Transverse colon (tissue), 4 donors: ENCODE measurements around the gene ACTN1. TPM values are rescaled to one million over a fixed set of nuclear protein-coding genes. Genes with fewer than 3 reads are reported as not detected.

Experiments used
- DNase-seq: peaks from one replicate; pipeline ENCODE4 v3.0.0-alpha.2; 2019
- H3K27ac ChIP-seq, 4 donors: fragments of 200-600 bp; sonication (generic); 2 replicates each; pipeline ENCODE4 v1.5.1; 2016 to 2018; ENCODE audit warnings: inconsistent platforms in 4 of 4
- H3K27me3 ChIP-seq: fragments of 200-600 bp; sonication (generic); 2 replicates; pipeline ENCODE4 v1.5.1; 2017; ENCODE audit warnings: inconsistent platforms
- H3K36me3 ChIP-seq, 4 donors: fragments of 200-600 bp; sonication (generic); 2 replicates each; pipeline ENCODE4 v1.5.1; 2017 to 2019; ENCODE audit warnings: inconsistent platforms in 4 of 4
- H3K4me1 ChIP-seq, 4 donors: fragments of 200-600 bp; sonication (generic); 2 replicates each; pipeline ENCODE4 v1.5.1; 2017 to 2020; ENCODE audit warnings: inconsistent platforms in 4 of 4
- H3K4me3 ChIP-seq, 4 donors: fragments of 200-600 bp; sonication (generic); 1 replicate in 1 of 4; 2 replicates in 3 of 4; pipeline versions ENCODE4 v1.5.1 to v1.6.1; 2017 to 2019; ENCODE audit warnings: inconsistent platforms in 4 of 4
- H3K9me3 ChIP-seq, 2 donors: fragments of 200-600 bp; sonication (generic); 2 replicates each; pipeline ENCODE4 v1.5.1; 2017 to 2019; ENCODE audit warnings: inconsistent platforms in 2 of 2
- EP300 ChIP-seq: sonication (generic); formaldehyde crosslinking; IDR thresholded peaks from one replicate; pipeline ENCODE4 v1.6.1; 2017; ENCODE audit warnings: antibody characterized with exemption, low read depth
- POLR2A ChIP-seq: fragments of 450-650 bp; IDR thresholded peaks from one replicate; pipeline ENCODE4 v1.6.1; 2016; ENCODE audit warnings: antibody characterized with exemption, mild to moderate bottlenecking, moderate library complexity
- POLR2AphosphoS5 ChIP-seq, 3 donors: sonication (generic); formaldehyde crosslinking; IDR thresholded peaks; one replicate each; pipeline ENCODE4 v1.6.1; 2016; ENCODE audit warnings: antibody characterized with exemption in 3 of 3
- WGBS, 2 donors: methylation state at CpG; one replicate each; pipeline ENCODE4 v1.1.5; 2018; ENCODE audit warnings: low coverage in 1 of 2; 5-methylcytosine and 5-hydroxymethylcytosine counted together
- in situ Hi-C, 4 donors: fragments of 200-750 bp; cut with MboI; loops; one replicate each; pipeline versions ENCODE4 v1.15.0 to v1.15.1; 2017; ENCODE audit warnings: low sequenced_read_pairs in 3 of 4, low pct_ligation_motif_present in 1 of 4, low pct_unique_long_range_greater_than_20kb in 1 of 4
- intact Hi-C: fragments of 100-400 bp; cut with DNase I; formaldehyde crosslinking; loops from one replicate; pipeline ENCODE4 v1.15.1; 2023; ENCODE audit warnings: low total_unique reads
- total RNA-seq, 4 donors: library from RNA; depleted of rRNA; stranded (reverse); fragments of >200 nt; gene quantifications; one replicate each; pipeline ENCODE4 v1.1.0, GENCODE V29; 2016
- TF ChIP-seq, protein P1 (sequence below), 5 experiments: fragments of 200-600 bp in 3 of 5; fragments of 450-650 bp in 2 of 5; sonication (generic) in 3 of 5; IDR thresholded peaks; 1 replicate in 2 of 5; 2 replicates in 3 of 5; pipeline ENCODE4 v1.5.1; 2016 to 2017; ENCODE audit warnings: antibody characterized with exemption in 5 of 5, inconsistent platforms in 3 of 5, mild to moderate bottlenecking in 2 of 5, moderate library complexity in 1 of 5

ACTN1 gene
- total RNA-seq, 4 donors from 2014 or later: 127 to 403 (median 197) TPM

DNA sequence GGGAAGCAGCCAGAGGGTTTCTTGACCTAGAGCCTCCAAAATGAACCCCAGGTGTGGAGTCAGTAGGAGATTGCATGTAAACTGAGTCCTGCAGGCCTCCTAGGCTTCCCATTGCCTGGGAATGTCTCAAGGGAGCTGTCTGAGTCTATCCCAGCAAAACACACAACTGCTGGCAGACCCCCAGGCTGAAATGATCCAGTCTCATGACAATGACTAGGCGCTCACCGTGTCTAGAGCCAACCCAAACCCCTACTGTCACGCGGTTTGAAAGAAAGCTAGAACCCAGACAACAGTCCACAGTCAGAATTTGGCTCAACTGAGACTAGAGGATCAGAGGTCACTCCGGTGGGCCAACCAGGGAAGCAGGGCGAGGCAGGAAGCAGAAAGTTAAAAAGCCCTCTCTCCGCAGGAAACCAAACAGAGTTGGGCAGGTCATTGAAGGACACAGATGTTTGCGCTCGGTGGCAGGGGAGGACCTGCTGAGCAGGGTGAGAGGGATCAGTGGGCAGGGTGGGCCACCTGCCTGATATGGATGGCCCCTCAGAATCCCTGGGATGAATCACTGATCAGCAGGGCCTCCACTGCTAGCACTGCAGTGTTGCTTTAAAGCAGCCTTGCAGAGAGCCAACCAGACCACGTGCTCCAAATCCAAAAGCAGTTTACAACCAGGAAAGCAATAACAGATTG lies 23.8 kb downstream of the ACTN1 start:
- TF ChIP-seq POLR2A: peak; percentile 18
- TF ChIP-seq POLR2AphosphoS5 (IDR thresholded peaks at IDR 0.05): peak in 1 of 3 donors; percentile 13
- TF ChIP-seq, protein P1, sequence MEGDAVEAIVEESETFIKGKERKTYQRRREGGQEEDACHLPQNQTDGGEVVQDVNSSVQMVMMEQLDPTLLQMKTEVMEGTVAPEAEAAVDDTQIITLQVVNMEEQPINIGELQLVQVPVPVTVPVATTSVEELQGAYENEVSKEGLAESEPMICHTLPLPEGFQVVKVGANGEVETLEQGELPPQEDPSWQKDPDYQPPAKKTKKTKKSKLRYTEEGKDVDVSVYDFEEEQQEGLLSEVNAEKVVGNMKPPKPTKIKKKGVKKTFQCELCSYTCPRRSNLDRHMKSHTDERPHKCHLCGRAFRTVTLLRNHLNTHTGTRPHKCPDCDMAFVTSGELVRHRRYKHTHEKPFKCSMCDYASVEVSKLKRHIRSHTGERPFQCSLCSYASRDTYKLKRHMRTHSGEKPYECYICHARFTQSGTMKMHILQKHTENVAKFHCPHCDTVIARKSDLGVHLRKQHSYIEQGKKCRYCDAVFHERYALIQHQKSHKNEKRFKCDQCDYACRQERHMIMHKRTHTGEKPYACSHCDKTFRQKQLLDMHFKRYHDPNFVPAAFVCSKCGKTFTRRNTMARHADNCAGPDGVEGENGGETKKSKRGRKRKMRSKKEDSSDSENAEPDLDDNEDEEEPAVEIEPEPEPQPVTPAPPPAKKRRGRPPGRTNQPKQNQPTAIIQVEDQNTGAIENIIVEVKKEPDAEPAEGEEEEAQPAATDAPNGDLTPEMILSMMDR (IDR thresholded peaks at IDR 0.05): no peak
- DNase-seq: no peak
- intact Hi-C loops (no loop called here), in situ Hi-C loops (no loop called here)
- H3K36me3 ChIP-seq: no peaks in the 10 kb centered on the region
- H3K27ac ChIP-seq: peak overlapping the region; percentile 93 to 99 (median 96)
- H3K27me3 ChIP-seq: no peaks in the 10 kb centered on the region
- H3K4me3 ChIP-seq: peak overlapping the region in 1 of 4 donors; percentile 16
- WGBS, 2 donors: 44% methylated on average over 10 of the region's 10 CpGs; no CpG with 5 or more reads in 1 of the 2 donors
- no peaks in the 10 kb centered on the region for H3K9me3 ChIP-seq
- peaks cover 61 to 90% (median 69%) of the 10 kb centered on the region in 4 donors for H3K4me1 ChIP-seq

DNA sequence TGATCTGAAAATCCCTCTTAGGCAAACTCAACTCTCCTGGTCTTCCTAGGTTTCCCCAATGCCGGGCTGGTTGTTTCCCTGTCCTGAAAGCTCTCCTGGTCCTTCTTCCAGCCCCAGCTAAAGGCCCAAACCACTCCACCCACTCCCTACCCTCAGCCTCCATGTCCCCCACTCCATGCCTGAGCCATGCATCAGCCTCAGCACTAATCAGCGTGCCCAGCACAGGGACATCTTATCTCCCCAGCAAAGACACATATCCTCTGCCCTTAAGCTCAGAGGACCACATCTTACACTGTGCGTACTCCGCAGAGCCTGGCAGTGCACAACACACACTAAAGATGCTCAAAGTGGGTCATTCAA lies 25.9 kb downstream of the ACTN1 start:
- H3K27ac ChIP-seq: peak overlapping the region; percentile 93 to 99 (median 96)
- peak overlapping the region in 1 of 4 donors; percentile 13 for H3K4me3 ChIP-seq
- peaks cover 66 to 95% (median 77%) of the 10 kb centered on the region in 4 donors for H3K4me1 ChIP-seq
- TF ChIP-seq, protein P1 (IDR thresholded peaks at IDR 0.05): no peak
- no peak for TF ChIP-seq EP300
- no peak for TF ChIP-seq POLR2A
- TF ChIP-seq POLR2AphosphoS5 (IDR thresholded peaks at IDR 0.05): no peak
- H3K36me3 ChIP-seq: no peaks in the 10 kb centered on the region
- intact Hi-C loops (loop anchor here (2.0 kb wide), 1 partner anchor 24 kb away; no protein-coding TSS in a partner anchor), in situ Hi-C loops (no loop called here)
- DNase-seq: no peak
- H3K9me3 ChIP-seq: no peaks in the 10 kb centered on the region
- H3K27me3 ChIP-seq: no peaks in the 10 kb centered on the region
- 72% methylated on average over 4 of the region's 4 CpGs for WGBS, 2 donors

DNA sequence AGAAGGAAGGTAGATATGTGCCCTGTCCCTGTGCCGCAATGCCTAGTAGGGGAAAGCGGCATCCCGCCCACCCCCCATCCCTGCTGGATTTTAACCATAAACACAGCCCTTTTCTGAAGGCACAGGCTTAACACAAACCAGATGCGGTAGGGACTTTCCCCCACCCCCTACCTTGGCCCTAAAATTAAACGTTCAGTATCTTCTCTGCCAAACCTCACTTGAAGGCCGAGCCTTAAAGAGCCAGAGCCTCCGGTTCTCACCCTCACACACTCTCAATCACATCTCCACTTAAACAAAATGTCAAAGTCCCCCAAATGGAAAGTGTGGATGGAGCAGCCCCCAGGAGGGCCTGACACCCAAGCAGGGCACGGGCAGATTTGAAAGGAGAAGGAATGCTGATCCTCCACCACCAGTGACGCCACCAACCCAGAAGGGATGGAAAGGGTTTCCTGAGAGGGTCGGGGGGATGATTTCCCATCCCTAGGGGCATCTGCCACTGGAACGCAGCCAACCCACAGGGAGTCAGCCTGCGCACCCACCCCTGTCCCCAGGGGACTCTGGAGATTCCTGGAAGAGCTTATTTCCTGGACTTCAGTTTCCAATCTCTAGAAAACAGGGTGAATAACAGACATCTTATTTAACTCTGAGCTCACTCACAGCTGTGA lies 26.4 kb downstream of the ACTN1 start:
- Histone ChIP-seq H3K27me3 (no peaks in the 10 kb centered on the region), H3K4me3 (peak overlapping the region in 2 of 4 donors; percentile 7 to 13), H3K4me1 (peaks cover 66 to 95% (median 78%) of the 10 kb centered on the region in 4 donors), H3K27ac (peak overlapping the region; percentile 93 to 99 (median 96)), H3K36me3 (no peaks in the 10 kb centered on the region), H3K9me3 (no peaks in the 10 kb centered on the region)
- intact Hi-C loops (loop anchor here (2.0 kb wide), 1 partner anchor 24 kb away; no protein-coding TSS in a partner anchor), in situ Hi-C loops (no loop called here)
- 29 to 56% methylated on average over 3 to 12 of the region's 12 CpGs for WGBS, 2 donors
- DNase-seq: no peak
- TF ChIP-seq EP300: no peak
- TF ChIP-seq POLR2AphosphoS5 (IDR thresholded peaks at IDR 0.05): peak; percentile 58 to 71 (median 69)

DNA sequence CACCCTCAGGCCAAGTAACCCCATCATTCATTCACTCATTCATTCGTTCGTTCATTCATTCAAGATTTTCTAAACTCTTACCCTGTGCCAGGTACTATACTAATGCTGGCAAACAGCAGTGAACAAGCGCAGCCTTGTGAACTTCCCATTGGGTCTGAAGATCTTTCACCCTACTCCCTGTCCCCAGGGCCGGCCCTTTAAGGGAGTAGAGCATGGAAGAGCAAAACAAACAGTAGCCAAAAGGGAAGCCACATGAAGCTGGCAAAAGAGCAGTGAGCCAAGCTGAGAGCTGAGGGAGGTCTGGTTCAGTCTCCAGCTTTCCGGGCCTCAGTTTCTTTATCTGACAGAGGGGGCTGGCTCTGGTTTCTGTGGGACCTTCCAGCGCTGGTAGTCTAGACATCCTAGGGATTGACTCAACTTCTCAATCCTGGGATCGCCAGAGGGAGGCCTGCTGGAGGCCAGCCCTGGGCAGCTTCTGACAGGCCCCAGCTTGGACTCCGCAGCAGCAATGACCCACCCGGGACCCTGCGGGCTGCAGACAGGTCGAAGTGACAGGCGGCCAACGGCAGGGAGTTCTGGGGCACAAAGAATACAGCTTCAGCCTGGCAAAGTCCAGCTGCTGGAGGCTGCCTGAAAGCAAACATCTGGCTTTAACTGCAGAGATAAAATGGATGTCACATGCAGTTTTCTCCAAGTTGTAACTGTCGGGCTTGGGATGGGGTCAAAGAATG lies 27.1 kb downstream of the ACTN1 start:
- Histone ChIP-seq H3K27ac (peak overlapping the region; percentile 93 to 99 (median 96)), H3K27me3 (no peaks in the 10 kb centered on the region), H3K9me3 (no peaks in the 10 kb centered on the region), H3K4me1 (peaks cover 65 to 95% (median 78%) of the 10 kb centered on the region in 4 donors), H3K4me3 (peak overlapping the region in 2 of 4 donors; percentile 2 to 13), H3K36me3 (no peaks in the 10 kb centered on the region)
- TF ChIP-seq, protein P1 (IDR thresholded peaks at IDR 0.05): no peak
- TF ChIP-seq EP300 (no peak), POLR2A (no peak), POLR2AphosphoS5 (IDR thresholded peaks at IDR 0.05) (no peak)
- intact Hi-C loops (loop anchor here (2.0 kb wide), 1 partner anchor 25 kb away; no protein-coding TSS in a partner anchor), in situ Hi-C loops (no loop called here)
- DNase-seq: no peak
- 60 to 76% methylated on average over 4 to 14 of the region's 14 CpGs for WGBS, 2 donors
